Skin of body (tissue), 2 donors: Measurements from ENCODE around the gene TTC6. TPM values are rescaled to one million over a fixed set of nuclear protein-coding genes. Genes with fewer than 3 reads are reported as not detected.

Source experiments
- DNase-seq: peaks from one replicate; lab custom pipeline; 2025; lab: John Stamatoyannopoulos, UW
- total RNA-seq: library from RNA; depleted of rRNA; stranded (reverse); fragments of >200 nt; gene quantifications from one replicate; pipeline ENCODE4 v1.2.3, GENCODE V29; 2014

TTC6 gene
- total RNA-seq, 1 donor from 2014 or later, result 0.10 TPM

- no peak for DNase-seq
Measured at GRCh38 chr14:37623971-37624370, 28.5 kb downstream of the TTC6 start.

- DNase-seq, result no peak
Measured at GRCh38 chr14:37625597-37626595, 30.5 kb downstream of the TTC6 start.

GRCh38 chr14:37637341-37637740 is 41.9 kb downstream of the TTC6 start:
- DNase-seq, result no peak

- no peak for DNase-seq
Measured at GRCh38 chr14:37638599-37638998, 43.2 kb downstream of the TTC6 start.

GRCh38 chr14:37641117-37641516 is 45.7 kb downstream of the TTC6 start:
- DNase-seq, result no peak

GRCh38 chr14:37642125-37642524 is 46.7 kb downstream of the TTC6 start:
- DNase-seq, result no peak

GRCh38 chr14:37643701-37644100 is 48.3 kb downstream of the TTC6 start:
- no peak for DNase-seq

Other genes starting within 250 kb of the TTC6 start
- 0.59 TPM for gene FOXA1, start 380 bp upstream of the TTC6 start, total RNA-seq